HCT116 (cell line): ENCODE measurements around the gene MAN2B1. TPM values are rescaled to one million over a fixed set of nuclear protein-coding genes. Genes with fewer than 3 reads are reported as not detected.

ENCODE experiments used
- ATAC-seq: fragments of 200-7000 bp; cut with Tn5 transposase; 2 replicates; pipeline ENCODE4 v1.9.1; 2020; ENCODE audit warnings: mild to moderate bottlenecking, moderate library complexity
- BruUV-seq: library from RNA; stranded (reverse); fragments of 400-500 nt; replicated peaks from 2 replicates; lab custom pipeline; 2021; lab: Mats Ljungman, UMichigan
- CTCF ChIA-PET: fragments of 300-600 bp; sonication (Branson Sonifier 250); formaldehyde crosslinking; loops from one replicate; lab custom pipeline; 2021; ENCODE audit warnings: antibody characterized with exemption; lab: Charles Lee
- POLR2A ChIA-PET: fragments of 300-600, 350-600 bp; sonication (Branson Sonifier 250); formaldehyde crosslinking; loops from one replicate; lab custom pipeline; 2021; ENCODE audit warnings: antibody characterized with exemption; lab: Charles Lee
- RAD21 ChIA-PET, 2 experiments: fragments of 300-600 bp; sonication (Branson Sonifier 250); formaldehyde crosslinking; loops; one replicate each; lab custom pipeline; 2023; ENCODE audit warnings: low total read pairs in 2 of 2; ENCODE audit not compliant: uncharacterized antibody in 2 of 2, unreplicated experiment in 2 of 2, low non-redundant PET in 1 of 2; lab: Charles Lee
- DNase-seq: peaks from one replicate; pipeline ENCODE4 v3.0.0-alpha.2; 2010; ENCODE audit warnings: low read depth, low spot score
- H2AFZ ChIP-seq: fragments of 200-600 bp; shearing (Covaris generic), sonication (generic); 2 replicates; pipeline ENCODE4 v1.6.1; 2017; ENCODE audit warnings: low read depth, mixed run types, mixed read lengths, antibody characterized with exemption, low read length; ENCODE audit not compliant: poor library complexity, severe bottlenecking
- H3K27ac ChIP-seq: 2 replicates; pipeline ENCODE4 v1.5.1; 2012; ENCODE audit warnings: low read depth, low read length
- H3K27me3 ChIP-seq: fragments of 200-600 bp; sonication (generic); 2 replicates; pipeline ENCODE4 v1.6.1; 2016; ENCODE audit warnings: mixed run types, low read length, mixed read lengths; ENCODE audit not compliant: insufficient read depth
- H3K36me3 ChIP-seq, 2 experiments: fragments of 200-500 bp in 1 of 2; fragments of 200-600 bp in 1 of 2; sonication (Bioruptor generic) in 1 of 2; sonication (generic) in 1 of 2; 2 replicates each; pipeline versions ENCODE4 v1.5.1 to v1.6.1; 2014 to 2016; ENCODE audit warnings: low read length in 2 of 2, inconsistent platforms in 1 of 2, mixed read lengths in 1 of 2, mixed run types in 1 of 2; ENCODE audit not compliant: insufficient read depth in 2 of 2, control insufficient read depth in 1 of 2
- H3K4me1 ChIP-seq, 2 experiments: fragments of 200-600 bp in 1 of 2; sonication (generic) in 1 of 2; 2 replicates each; pipeline versions ENCODE4 v1.5.1 to v1.6.1; 2012 to 2017; ENCODE audit warnings: low read length in 2 of 2, inconsistent platforms in 1 of 2, mild to moderate bottlenecking in 1 of 2, mixed read lengths in 1 of 2, mixed run types in 1 of 2, moderate library complexity in 1 of 2; ENCODE audit not compliant: insufficient read depth in 2 of 2, control insufficient read depth in 1 of 2
- H3K4me2 ChIP-seq: fragments of 200-600 bp; sonication (generic); 2 replicates; pipeline ENCODE4 v1.6.1; 2017; ENCODE audit warnings: mixed run types, low read length, mixed read lengths
- H3K4me3 ChIP-seq, 2 experiments: fragments of 200-600 bp in 1 of 2; sonication (generic) in 1 of 2; replicated peaks in 1 of 2; 2 replicates each; pipeline ENCODE4 v1.5.1; 2011 to 2016; ENCODE audit warnings: low read length in 2 of 2, control low read depth in 1 of 2, low read depth in 1 of 2, mild to moderate bottlenecking in 1 of 2, mixed read lengths in 1 of 2, mixed run types in 1 of 2
- H3K79me2 ChIP-seq: fragments of 200-600 bp; sonication (generic); 2 replicates; pipeline ENCODE4 v1.6.1; 2017; ENCODE audit warnings: mild to moderate bottlenecking, mixed run types, low read length, moderate library complexity, mixed read lengths; ENCODE audit not compliant: insufficient read depth
- H3K9ac ChIP-seq: fragments of 200-600 bp; sonication (generic); 2 replicates; pipeline ENCODE4 v1.6.1; 2016; ENCODE audit warnings: low read length, mixed read lengths
- H3K9me2 ChIP-seq: fragments of 200-600 bp; sonication (generic), shearing (Covaris generic); 2 replicates; pipeline ENCODE4 v1.6.1; 2017; ENCODE audit warnings: mixed run types, mild to moderate bottlenecking, moderate library complexity; ENCODE audit not compliant: insufficient read depth
- H3K9me3 ChIP-seq, 2 experiments: fragments of 200-500 bp in 1 of 2; fragments of 200-600 bp in 1 of 2; sonication (Bioruptor generic) in 1 of 2; sonication (generic) in 1 of 2; 2 replicates each; pipeline ENCODE4 v1.6.1; 2014 to 2017; ENCODE audit warnings: low read length in 2 of 2, mixed read lengths in 2 of 2, inconsistent platforms in 1 of 2, low read depth in 1 of 2, mild to moderate bottlenecking in 1 of 2, mixed run types in 1 of 2, moderate library complexity in 1 of 2; ENCODE audit not compliant: control insufficient read depth in 1 of 2, insufficient read depth in 1 of 2
- H4K20me1 ChIP-seq: fragments of 200-600 bp; sonication (generic), shearing (Covaris generic); 2 replicates; pipeline ENCODE4 v1.6.1; 2017; ENCODE audit warnings: mixed run types, mild to moderate bottlenecking, moderate library complexity; ENCODE audit not compliant: insufficient read depth
- CEBPB ChIP-seq: IDR thresholded peaks from 2 replicates; pipeline ENCODE4 v1.6.1; 2012; ENCODE audit warnings: low read depth
- EZH2 ChIP-seq: fragments of 200-600 bp; sonication (generic); IDR thresholded peaks from 2 replicates; pipeline ENCODE4 v1.6.1; 2017; ENCODE audit warnings: antibody characterized with exemption, mixed run types
- EZH2phosphoT487 ChIP-seq: fragments of 200-600 bp; IDR thresholded peaks from 2 replicates; pipeline ENCODE4 v1.6.1; 2018; ENCODE audit warnings: antibody characterized with exemption, borderline replicate concordance
- FOSL1 ChIP-seq: IDR thresholded peaks from 2 replicates; pipeline ENCODE4 v1.6.1; 2012; ENCODE audit warnings: low read depth
- RAD21 ChIP-seq: IDR thresholded peaks from 2 replicates; pipeline ENCODE4 v1.6.1; 2012; ENCODE audit warnings: low read depth, mild to moderate bottlenecking
- SIN3A ChIP-seq: IDR thresholded peaks from 2 replicates; pipeline ENCODE4 v1.6.1; 2012; ENCODE audit warnings: low read depth
- SP1 ChIP-seq: IDR thresholded peaks from 2 replicates; pipeline ENCODE4 v1.6.1; 2012; ENCODE audit warnings: low read depth
- TCF7L2 ChIP-seq: IDR thresholded peaks from 2 replicates; pipeline ENCODE4 v1.7.0; 2011; ENCODE audit warnings: borderline replicate concordance, inconsistent platforms; ENCODE audit not compliant: insufficient read depth, insufficient read length; ENCODE audit errors: extremely low read depth
- YY1 ChIP-seq: IDR thresholded peaks from 2 replicates; pipeline ENCODE4 v1.6.1; 2011; ENCODE audit warnings: low read length, low read depth, moderate library complexity, mild to moderate bottlenecking; ENCODE audit not compliant: insufficient replicate concordance; ENCODE audit errors: extremely low read depth
- ZBTB33 ChIP-seq: IDR thresholded peaks from 2 replicates; pipeline ENCODE4 v1.6.1; 2011; ENCODE audit warnings: mild to moderate bottlenecking, low read length, moderate library complexity; ENCODE audit not compliant: insufficient replicate concordance; ENCODE audit errors: extremely low read depth
- ZNF274 ChIP-seq: fragments of 200-500 bp; sonication (Bioruptor generic); IDR thresholded peaks from 2 replicates; pipeline ENCODE4 v1.6.1; 2014; ENCODE audit warnings: mild to moderate bottlenecking, low read depth, low read length, inconsistent platforms
- intact Hi-C: fragments of 100-400 bp; cut with micrococcal nuclease; formaldehyde crosslinking; loops from 2 replicates; pipeline ENCODE4 v1.10.0; 2022
- total RNA-seq: library from RNA; stranded (reverse); gene quantifications from one replicate; pipeline ENCODE4 v1.2.1, GENCODE V29; 2021; ENCODE audit not compliant: unreplicated experiment
- TF ChIP-seq, protein P1 (sequence below), 3 experiments: fragments of 200-600 bp in 1 of 3; sonication (generic) in 1 of 3; IDR thresholded peaks in 2 of 3; conservative IDR thresholded peaks in 1 of 3; 2 replicates each; pipeline ENCODE4 v1.5.1; 2012 to 2017; ENCODE audit warnings: low read depth in 2 of 3, low read length in 2 of 3, antibody characterized with exemption in 1 of 3, borderline replicate concordance in 1 of 3, control low read depth in 1 of 3, mild to moderate bottlenecking in 1 of 3, mixed read lengths in 1 of 3, mixed run types in 1 of 3, moderate library complexity in 1 of 3; ENCODE audit not compliant: insufficient read depth in 1 of 3

The MAN2B1 gene
- total RNA-seq, 1 experiment from 2014 or later = 48.3 TPM

- ChIA-PET CTCF (no interaction called here), POLR2A (no interaction called here), RAD21 (no interaction called here)
- no peaks in the 10 kb centered on the region for H3K4me1 ChIP-seq
- H3K9me3 ChIP-seq = no peaks in the 10 kb centered on the region
- H3K27ac ChIP-seq = no peak overlapping the region
- TF ChIP-seq EZH2phosphoT487 = no peak
- no peak for TF ChIP-seq RAD21
- no peak for TF ChIP-seq ZNF274
- TF ChIP-seq FOSL1 = no peak
- no peak for TF ChIP-seq CEBPB
- no peak for TF ChIP-seq EZH2
- TF ChIP-seq, protein P1, sequence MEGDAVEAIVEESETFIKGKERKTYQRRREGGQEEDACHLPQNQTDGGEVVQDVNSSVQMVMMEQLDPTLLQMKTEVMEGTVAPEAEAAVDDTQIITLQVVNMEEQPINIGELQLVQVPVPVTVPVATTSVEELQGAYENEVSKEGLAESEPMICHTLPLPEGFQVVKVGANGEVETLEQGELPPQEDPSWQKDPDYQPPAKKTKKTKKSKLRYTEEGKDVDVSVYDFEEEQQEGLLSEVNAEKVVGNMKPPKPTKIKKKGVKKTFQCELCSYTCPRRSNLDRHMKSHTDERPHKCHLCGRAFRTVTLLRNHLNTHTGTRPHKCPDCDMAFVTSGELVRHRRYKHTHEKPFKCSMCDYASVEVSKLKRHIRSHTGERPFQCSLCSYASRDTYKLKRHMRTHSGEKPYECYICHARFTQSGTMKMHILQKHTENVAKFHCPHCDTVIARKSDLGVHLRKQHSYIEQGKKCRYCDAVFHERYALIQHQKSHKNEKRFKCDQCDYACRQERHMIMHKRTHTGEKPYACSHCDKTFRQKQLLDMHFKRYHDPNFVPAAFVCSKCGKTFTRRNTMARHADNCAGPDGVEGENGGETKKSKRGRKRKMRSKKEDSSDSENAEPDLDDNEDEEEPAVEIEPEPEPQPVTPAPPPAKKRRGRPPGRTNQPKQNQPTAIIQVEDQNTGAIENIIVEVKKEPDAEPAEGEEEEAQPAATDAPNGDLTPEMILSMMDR (IDR thresholded peaks at IDR 0.05 in 2 of 3, conservative IDR thresholded peaks at IDR 0.05 in 1 of 3; ENCODE audit: borderline replicate concordance in 1 of 3, insufficient read depth in 1 of 3, low read depth in 2 of 3, low read length in 2 of 3) = no peak
- TF ChIP-seq YY1 = no peak
- no peak for TF ChIP-seq SIN3A
- no peak for TF ChIP-seq SP1
- no peak for TF ChIP-seq TCF7L2
- TF ChIP-seq ZBTB33 = no peak
- no peaks in the 10 kb centered on the region for H3K27me3 ChIP-seq
- ATAC-seq = no peak
- no peak overlapping the region for H2AFZ ChIP-seq
- intact Hi-C loops = no loop called here
- no peak for DNase-seq
- H3K4me3 ChIP-seq = no peak overlapping the region
- no peaks in the 10 kb centered on the region for H4K20me1 ChIP-seq
- peaks cover 0 to under 1% of the 10 kb centered on the region in 2 experiments; a peak in 1 of 4 replicates for H3K36me3 ChIP-seq
- no TSS peak for BruUV-seq
- no peaks in the 10 kb centered on the region for H3K79me2 ChIP-seq
- no peaks in the 10 kb centered on the region for H3K9me2 ChIP-seq
- H3K9ac ChIP-seq = no peak overlapping the region
- H3K4me2 ChIP-seq = no peak overlapping the region
Observed at GRCh38 chr19:12603714-12604113, 62.8 kb downstream of the MAN2B1 start.
